Measurements from ENCODE around the gene RPS6KA2. TPM values are rescaled to one million over a fixed set of nuclear protein-coding genes. Genes with fewer than 3 reads are reported as not detected.

RPS6KA2 gene
- total RNA-seq, 2 donors from 2014 or later, result 59.5 to 75.4 TPM

GRCh38 chr6:166614171-166614583 lies 12.9 kb downstream of the RPS6KA2 start:
- Histone ChIP-seq H3K27ac (no peak overlapping the region), H3K27me3 (replicated peaks; ENCODE audit: insufficient read depth) (no peaks in the 10 kb centered on the region), H3K4me3 (no peak overlapping the region), H3K36me3 (no peaks in the 10 kb centered on the region), H3K4me1 (ENCODE audit: control insufficient read depth in 1 of 2, low read depth in 2 of 2) (peaks cover 2 to 5% of the 10 kb centered on the region in 2 donors), H3K9me3 (no peaks in the 10 kb centered on the region)
- TF ChIP-seq, protein P1, sequence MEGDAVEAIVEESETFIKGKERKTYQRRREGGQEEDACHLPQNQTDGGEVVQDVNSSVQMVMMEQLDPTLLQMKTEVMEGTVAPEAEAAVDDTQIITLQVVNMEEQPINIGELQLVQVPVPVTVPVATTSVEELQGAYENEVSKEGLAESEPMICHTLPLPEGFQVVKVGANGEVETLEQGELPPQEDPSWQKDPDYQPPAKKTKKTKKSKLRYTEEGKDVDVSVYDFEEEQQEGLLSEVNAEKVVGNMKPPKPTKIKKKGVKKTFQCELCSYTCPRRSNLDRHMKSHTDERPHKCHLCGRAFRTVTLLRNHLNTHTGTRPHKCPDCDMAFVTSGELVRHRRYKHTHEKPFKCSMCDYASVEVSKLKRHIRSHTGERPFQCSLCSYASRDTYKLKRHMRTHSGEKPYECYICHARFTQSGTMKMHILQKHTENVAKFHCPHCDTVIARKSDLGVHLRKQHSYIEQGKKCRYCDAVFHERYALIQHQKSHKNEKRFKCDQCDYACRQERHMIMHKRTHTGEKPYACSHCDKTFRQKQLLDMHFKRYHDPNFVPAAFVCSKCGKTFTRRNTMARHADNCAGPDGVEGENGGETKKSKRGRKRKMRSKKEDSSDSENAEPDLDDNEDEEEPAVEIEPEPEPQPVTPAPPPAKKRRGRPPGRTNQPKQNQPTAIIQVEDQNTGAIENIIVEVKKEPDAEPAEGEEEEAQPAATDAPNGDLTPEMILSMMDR (IDR thresholded peaks at IDR 0.05), result no peak
- ATAC-seq (ENCODE audit: insufficient number of reproducible peaks, low FRiP score, low read depth) (no peak), DNase-seq (ENCODE audit: low spot score) (no peak)

DNA sequence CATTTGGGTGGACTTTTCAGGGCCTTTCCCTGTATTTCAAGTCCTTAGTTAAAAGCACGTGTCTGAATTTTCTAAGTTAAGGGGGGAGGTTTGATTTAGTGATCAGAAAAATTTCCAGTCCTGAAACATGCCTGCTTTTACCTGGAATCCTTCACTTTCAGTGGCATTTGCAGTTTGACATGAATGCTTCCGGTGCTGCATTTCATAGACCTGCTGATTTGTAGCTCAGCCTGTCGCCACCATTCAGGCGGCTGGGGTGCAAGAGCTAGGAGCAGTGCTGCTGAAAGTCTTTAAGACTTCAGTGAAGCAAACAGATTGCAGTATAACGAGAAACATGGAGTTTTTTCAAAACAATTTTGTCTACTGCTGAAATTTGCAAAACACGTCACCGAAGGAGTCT lies 14.0 kb downstream of the RPS6KA2 start:
- Histone ChIP-seq H3K36me3 (no peaks in the 10 kb centered on the region), H3K4me1 (ENCODE audit: control insufficient read depth in 1 of 2, low read depth in 2 of 2) (no peaks in the 10 kb centered on the region), H3K4me3 (no peak overlapping the region), H3K27me3 (replicated peaks; ENCODE audit: insufficient read depth) (no peaks in the 10 kb centered on the region), H3K9me3 (no peaks in the 10 kb centered on the region), H3K27ac (no peak overlapping the region)
- no peak for ATAC-seq (ENCODE audit: insufficient number of reproducible peaks, low FRiP score, low read depth)
- no peak for DNase-seq (ENCODE audit: low spot score)
- TF ChIP-seq, protein P1 (IDR thresholded peaks at IDR 0.05), result no peak

DNA sequence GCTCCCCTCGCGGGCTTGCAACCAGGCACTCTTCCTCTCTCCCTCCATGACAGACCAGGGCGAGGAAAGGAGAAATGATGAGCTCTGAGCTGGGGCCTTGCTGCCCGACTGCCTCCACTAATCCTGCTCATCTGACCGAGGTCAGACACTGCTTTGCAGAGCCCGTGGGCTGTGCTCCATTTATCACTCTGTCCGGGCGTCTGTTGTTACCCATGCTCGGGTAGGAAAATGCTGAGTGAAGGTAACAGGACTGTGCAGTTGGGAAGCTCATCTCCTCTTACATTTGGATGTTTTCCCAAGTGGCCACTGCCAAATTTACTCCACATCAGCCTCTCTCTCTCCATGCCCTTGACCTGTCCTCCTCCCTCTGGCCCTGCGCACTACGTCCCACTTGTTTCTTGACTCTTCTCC lies 14.6 kb downstream of the RPS6KA2 start:
- DNase-seq (ENCODE audit: low spot score) (no peak), ATAC-seq (ENCODE audit: insufficient number of reproducible peaks, low FRiP score, low read depth) (no peak)
- Histone ChIP-seq H3K36me3 (no peaks in the 10 kb centered on the region), H3K9me3 (no peaks in the 10 kb centered on the region), H3K27ac (no peak overlapping the region), H3K4me1 (ENCODE audit: control insufficient read depth in 1 of 2, low read depth in 2 of 2) (no peaks in the 10 kb centered on the region), H3K4me3 (no peak overlapping the region), H3K27me3 (replicated peaks; ENCODE audit: insufficient read depth) (no peaks in the 10 kb centered on the region)
- TF ChIP-seq, protein P1 (IDR thresholded peaks at IDR 0.05), result no peak

DNA sequence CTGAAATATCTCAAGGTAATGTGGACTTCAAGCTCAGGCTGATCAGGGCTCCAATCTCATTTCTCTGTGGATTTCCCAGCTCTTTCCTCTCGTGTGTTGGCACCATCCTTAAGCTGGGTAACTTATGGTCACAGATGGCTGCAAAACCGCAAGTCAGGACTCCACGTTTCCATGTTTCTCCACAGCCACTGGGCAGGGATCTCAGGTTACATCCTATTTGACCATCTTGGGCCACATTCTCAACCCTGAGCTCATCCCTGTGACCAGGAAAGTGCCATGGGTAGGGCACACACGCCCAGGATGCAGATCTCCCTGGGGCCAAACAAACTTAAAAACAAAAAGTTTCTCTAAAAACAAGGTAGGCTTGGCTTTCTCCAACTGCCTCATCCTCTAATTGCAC lies 15.4 kb downstream of the RPS6KA2 start:
- no peak for ATAC-seq (ENCODE audit: insufficient number of reproducible peaks, low FRiP score, low read depth)
- Histone ChIP-seq H3K27me3 (replicated peaks; ENCODE audit: insufficient read depth) (no peaks in the 10 kb centered on the region), H3K4me3 (no peak overlapping the region), H3K4me1 (ENCODE audit: control insufficient read depth in 1 of 2, low read depth in 2 of 2) (no peaks in the 10 kb centered on the region), H3K9me3 (no peaks in the 10 kb centered on the region), H3K36me3 (no peaks in the 10 kb centered on the region), H3K27ac (no peak overlapping the region)
- no peak for DNase-seq (ENCODE audit: low spot score)
- TF ChIP-seq, protein P1 (IDR thresholded peaks at IDR 0.05), result no peak

DNA sequence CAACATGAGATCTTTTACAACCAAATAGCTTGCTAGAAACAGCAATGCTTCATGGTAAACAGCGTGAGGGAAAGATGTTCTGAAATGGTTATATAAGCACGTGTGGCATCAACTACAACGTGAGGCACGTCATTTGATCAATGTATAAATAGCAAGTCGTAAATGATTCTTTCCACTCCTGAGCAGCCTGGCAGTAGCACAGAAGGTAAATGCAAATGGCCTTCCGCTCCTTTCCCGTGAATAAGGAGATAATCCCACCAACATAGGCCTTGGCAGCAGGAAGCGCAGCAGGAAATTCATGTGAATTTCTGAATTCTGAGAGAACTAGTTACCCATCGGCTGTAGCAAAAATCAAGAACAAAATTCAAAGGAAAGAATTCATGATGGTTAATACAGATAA lies 17.0 kb downstream of the RPS6KA2 start:
- DNase-seq (ENCODE audit: low spot score) (no peak), ATAC-seq (ENCODE audit: insufficient number of reproducible peaks, low FRiP score, low read depth) (no peak)
- TF ChIP-seq, protein P1 (IDR thresholded peaks at IDR 0.05), result no peak
- Histone ChIP-seq H3K27ac (no peak overlapping the region), H3K4me1 (ENCODE audit: control insufficient read depth in 1 of 2, low read depth in 2 of 2) (no peaks in the 10 kb centered on the region), H3K9me3 (no peaks in the 10 kb centered on the region), H3K27me3 (replicated peaks; ENCODE audit: insufficient read depth) (no peaks in the 10 kb centered on the region), H3K36me3 (no peaks in the 10 kb centered on the region), H3K4me3 (no peak overlapping the region)
